Vagina (tissue), 2 donors: Measurements from ENCODE around the gene RPS6KC1. TPM values are rescaled to one million over a fixed set of nuclear protein-coding genes. Genes with fewer than 3 reads are reported as not detected.
"Not testable (repeated sequence)": the region's sequence is repeated elsewhere in the genome, so short reads cannot be mapped to it uniquely, and the experiment has no call there.

Experiments used
- DNase-seq, 2 donors: peaks; one replicate each; pipeline ENCODE4 v3.0.0-alpha.2; 2017; ENCODE audit errors: extremely low spot score in 2 of 2
- H3K27ac ChIP-seq: fragments of 200-600 bp; sonication (generic); one replicate; pipeline ENCODE4 v1.5.1; 2019
- H3K27me3 ChIP-seq: fragments of 200-600 bp; sonication (generic); one replicate; pipeline ENCODE4 v1.5.1; 2019
- H3K36me3 ChIP-seq, 2 donors: fragments of 200-600 bp; sonication (generic); one replicate each; pipeline ENCODE4 v1.5.1; 2017 to 2019
- H3K4me1 ChIP-seq: fragments of 200-600 bp; sonication (generic); one replicate; pipeline ENCODE4 v1.5.1; 2019
- H3K4me3 ChIP-seq, 2 donors: fragments of 200-600 bp; sonication (generic); 1 replicate in 1 of 2; 2 replicates in 1 of 2; pipeline ENCODE4 v1.5.1; 2016 to 2019
- H3K9me3 ChIP-seq: fragments of 200-600 bp; sonication (generic); one replicate; pipeline ENCODE4 v1.5.1; 2019
- CTCF ChIP-seq, 3 experiments: fragments of 450-650 bp in 2 of 3; fragments of 200-600 bp in 1 of 3; sonication (generic) in 1 of 3; IDR thresholded peaks; one replicate each; pipeline ENCODE4 v1.5.1; 2017 to 2019; ENCODE audit warnings: antibody characterized with exemption in 3 of 3, mild to moderate bottlenecking in 2 of 3, moderate library complexity in 2 of 3
- POLR2A ChIP-seq, 2 donors: fragments of 450-650 bp; IDR thresholded peaks; one replicate each; pipeline ENCODE4 v1.6.1; 2017; ENCODE audit warnings: antibody characterized with exemption in 2 of 2, mild to moderate bottlenecking in 2 of 2, moderate library complexity in 2 of 2
- POLR2AphosphoS5 ChIP-seq, 2 donors: sonication (generic); formaldehyde crosslinking; IDR thresholded peaks; one replicate each; pipeline ENCODE4 v1.9.0; 2017; ENCODE audit warnings: antibody characterized with exemption in 2 of 2, mild to moderate bottlenecking in 2 of 2, low read depth in 1 of 2; ENCODE audit not compliant: insufficient read depth in 1 of 2
- intact Hi-C: fragments of 100-400 bp; cut with DNase I; formaldehyde crosslinking; loops from one replicate; pipeline ENCODE4 v1.15.1; 2023
- total RNA-seq: library from RNA; depleted of rRNA; stranded (reverse); fragments of >200 nt; gene quantifications from one replicate; pipeline ENCODE4 v1.2.3, GENCODE V29; 2016

Gene RPS6KC1
- total RNA-seq, 1 donor from 2014 or later: 14.2 TPM

GRCh38 chr1:213110349-213111300 is 59.6 kb downstream of the RPS6KC1 start:
- no peak for TF ChIP-seq POLR2A (IDR thresholded peaks at IDR 0.05)
- Histone ChIP-seq H3K27me3 (no peaks in the 10 kb centered on the region), H3K4me3 (no peak overlapping the region), H3K27ac (no peak overlapping the region), H3K36me3 (no peaks in the 10 kb centered on the region), H3K4me1 (peaks cover 5% of the 10 kb centered on the region), H3K9me3 (no peaks in the 10 kb centered on the region)
- DNase-seq: no peak
- intact Hi-C loops: no loop called here

GRCh38 chr1:213111502-213111901 is 60.5 kb downstream of the RPS6KC1 start:
- Histone ChIP-seq H3K4me3 (no peak overlapping the region), H3K4me1 (peaks cover 5% of the 10 kb centered on the region), H3K36me3 (no peaks in the 10 kb centered on the region), H3K27ac (no peak overlapping the region), H3K9me3 (no peaks in the 10 kb centered on the region), H3K27me3 (no peaks in the 10 kb centered on the region)
- TF ChIP-seq POLR2A (IDR thresholded peaks at IDR 0.05) (no peak), CTCF (IDR thresholded peaks at IDR 0.05) (no peak), POLR2AphosphoS5 (IDR thresholded peaks at IDR 0.05; ENCODE audit: insufficient read depth in 1 of 2, low read depth in 1 of 2) (no peak)
- intact Hi-C loops: no loop called here
- DNase-seq: no peak

GRCh38 chr1:213112723-213113122 is 61.7 kb downstream of the RPS6KC1 start:
- H3K36me3 ChIP-seq, H3K27me3 ChIP-seq, H3K4me1 ChIP-seq, intact Hi-C loops, H3K9me3 ChIP-seq, DNase-seq, H3K4me3 ChIP-seq, H3K27ac ChIP-seq: not testable (repeated sequence)

- H3K4me3 ChIP-seq, H3K27me3 ChIP-seq, H3K27ac ChIP-seq, DNase-seq, intact Hi-C loops, H3K36me3 ChIP-seq, H3K4me1 ChIP-seq, H3K9me3 ChIP-seq: not testable (repeated sequence)
These were observed 66.7 kb downstream of the RPS6KC1 start for GRCh38 chr1:213117699-213118180.

DNA sequence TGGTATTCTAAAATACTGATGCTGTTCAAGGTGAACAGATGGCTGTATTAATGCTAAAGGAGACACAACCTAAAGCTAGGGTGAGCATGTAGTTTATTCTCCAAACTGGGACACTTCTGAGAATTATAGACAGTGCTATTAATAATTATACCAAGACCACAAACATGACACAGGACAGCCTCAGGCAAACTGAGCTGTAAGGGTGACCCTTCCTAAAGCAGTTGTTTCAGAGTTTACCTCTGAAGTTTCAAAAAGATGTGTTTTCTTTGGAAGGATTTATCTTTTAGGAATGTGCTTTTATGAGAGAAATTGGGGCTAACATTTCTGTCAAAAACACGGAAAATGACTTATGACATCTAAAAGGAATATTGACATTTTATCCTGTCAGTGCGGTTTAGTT is 68.8 kb downstream of the RPS6KC1 start:
- DNase-seq: no peak
- H3K4me1 ChIP-seq: no peaks in the 10 kb centered on the region
- H3K36me3 ChIP-seq: no peaks in the 10 kb centered on the region
- H3K27me3 ChIP-seq: no peaks in the 10 kb centered on the region
- no peak for TF ChIP-seq CTCF (IDR thresholded peaks at IDR 0.05)
- no peak for TF ChIP-seq POLR2A (IDR thresholded peaks at IDR 0.05)
- no peak for TF ChIP-seq POLR2AphosphoS5 (IDR thresholded peaks at IDR 0.05; ENCODE audit: insufficient read depth in 1 of 2, low read depth in 1 of 2)
- no peak overlapping the region for H3K27ac ChIP-seq
- H3K4me3 ChIP-seq: no peak overlapping the region
- intact Hi-C loops: no loop called here
- H3K9me3 ChIP-seq: no peaks in the 10 kb centered on the region

GRCh38 chr1:213120386-213120785 is 69.3 kb downstream of the RPS6KC1 start:
- Histone ChIP-seq H3K27me3 (no peaks in the 10 kb centered on the region), H3K9me3 (no peaks in the 10 kb centered on the region), H3K4me3 (no peak overlapping the region), H3K27ac (no peak overlapping the region), H3K4me1 (no peaks in the 10 kb centered on the region), H3K36me3 (no peaks in the 10 kb centered on the region)
- intact Hi-C loops: no loop called here
- no peak for TF ChIP-seq POLR2AphosphoS5 (IDR thresholded peaks at IDR 0.05; ENCODE audit: insufficient read depth in 1 of 2, low read depth in 1 of 2)
- TF ChIP-seq CTCF (IDR thresholded peaks at IDR 0.05): no peak
- no peak for TF ChIP-seq POLR2A (IDR thresholded peaks at IDR 0.05)
- DNase-seq: no peak
